AG04449 (cell line): ENCODE results near the gene CEP41.
"Not testable (repeated sequence)": the region's sequence is repeated elsewhere in the genome, so short reads cannot be mapped to it uniquely, and the experiment has no call there.

Experiments
- CTCF ChIA-PET: fragments of 350-600 bp; formaldehyde crosslinking; extraction: SDS; loops from one replicate; lab custom pipeline; 2021; ENCODE audit warnings: antibody characterized with exemption; lab: Yijun Ruan, JAX
- POLR2A ChIA-PET: fragments of 400-600, 350-600 bp; formaldehyde crosslinking; extraction: SDS; loops from one replicate; lab custom pipeline; 2020; ENCODE audit warnings: antibody characterized with exemption, inconsistent platforms; lab: Yijun Ruan, JAX
- DNase-seq: peaks from one replicate; pipeline ENCODE4 v3.0.0-alpha.2; 2010; ENCODE audit warnings: low read depth, low spot score
- H3K4me3 ChIP-seq: 2 replicates; pipeline ENCODE4 v1.5.1; 2011; ENCODE audit warnings: low read depth, mild to moderate bottlenecking, control low read depth, low read length
- CTCF ChIP-seq: IDR thresholded peaks from one replicate; pipeline ENCODE4 v1.5.1; 2011; ENCODE audit warnings: mild to moderate bottlenecking, moderate library complexity, low read length, control low read depth, inconsistent platforms; ENCODE audit not compliant: insufficient read depth; ENCODE audit errors: missing control alignments

Gene CEP41

GRCh38 chr7:130377178-130377577 is 63.6 kb downstream of the CEP41 start:
- no peak for DNase-seq
- CTCF ChIA-PET: interaction anchor here (1.7 kb wide), 1 partner anchor 21 kb away, joined by 4 read pairs; no protein-coding TSS in a partner anchor
- no peak overlapping the region for H3K4me3 ChIP-seq
- no peak for TF ChIP-seq CTCF
- POLR2A ChIA-PET: no interaction called here

GRCh38 chr7:130376461-130376860 is 64.4 kb downstream of the CEP41 start:
- H3K4me3 ChIP-seq, POLR2A ChIA-PET: not testable (repeated sequence)

GRCh38 chr7:130374507-130374906 is 66.3 kb downstream of the CEP41 start:
- no peak for DNase-seq
- CTCF ChIA-PET: no interaction called here
- POLR2A ChIA-PET: interaction anchor here (0.9 kb wide), 1 partner anchor 13 kb away, joined by 3 read pairs; no protein-coding TSS in a partner anchor
- no peak for TF ChIP-seq CTCF
- H3K4me3 ChIP-seq: no peak overlapping the region

More at GRCh38 chr7:130376461-130376860, 64.4 kb downstream of the CEP41 start:
- CTCF ChIA-PET: interaction anchor here (1.7 kb wide), 1 partner anchor 20 kb away, joined by 4 read pairs; no protein-coding TSS in a partner anchor
- DNase-seq: not testable (repeated sequence)

GRCh38 chr7:130372402-130373165 is 68.2 kb downstream of the CEP41 start:
- no peak overlapping the region for H3K4me3 ChIP-seq
- ChIA-PET POLR2A (interaction anchor here (0.6 kb wide), 1 partner anchor 95 kb away, joined by 4 read pairs; no protein-coding TSS in a partner anchor), CTCF (no interaction called here)
- TF ChIP-seq CTCF: no peak
- no peak for DNase-seq

- ChIA-PET POLR2A (interaction anchor here (1.1 kb wide), 1 partner anchor 15 kb away, joined by 4 read pairs; no protein-coding TSS in a partner anchor), CTCF (interaction anchor here (1.0 kb wide), 1 partner anchor 10 kb away, joined by 3 read pairs; no protein-coding TSS in a partner anchor)
- no peak for TF ChIP-seq CTCF
- H3K4me3 ChIP-seq: no peak overlapping the region
- DNase-seq: no peak
Observed at GRCh38 chr7:130371046-130371445, 69.8 kb downstream of the CEP41 start.

GRCh38 chr7:130369831-130370550 is 70.8 kb downstream of the CEP41 start:
- ChIA-PET CTCF (interaction anchor here (1.0 kb wide), 1 partner anchor 9 kb away, joined by 3 read pairs; no protein-coding TSS in a partner anchor), POLR2A (no interaction called here)
- no peak overlapping the region for H3K4me3 ChIP-seq
- no peak for TF ChIP-seq CTCF
- DNase-seq: no peak
